Activated CD8-positive, alpha-beta memory T cell treated with anti-CD3 and anti-CD28 coated beads for 24 hours (primary cell): ENCODE measurements around the gene RHBDF2.

Experiments used
- DNase-seq: peaks from one replicate; pipeline ENCODE4 v3.0.0-alpha.2; 2020

The RHBDF2 gene

GRCh38 chr17:76452660-76453430 is 48.4 kb downstream of the RHBDF2 start, which contains the start of gene UBE2O:
TSS of gene UBE2O (minus strand) at chr17:76453152. CDS start at chr17:76453141, 11 bp downstream.
- DNase-seq, result peak; percentile 96

GRCh38 chr17:76452127-76452659 is 49.0 kb downstream of the RHBDF2 start:
- DNase-seq, result no peak

- no peak for DNase-seq
Measured at GRCh38 chr17:76451506-76451905, 49.7 kb downstream of the RHBDF2 start.

GRCh38 chr17:76449126-76449525 is 52.1 kb downstream of the RHBDF2 start:
- no peak for DNase-seq

GRCh38 chr17:76447931-76448652 is 53.1 kb downstream of the RHBDF2 start:
- DNase-seq, result no peak

- no peak for DNase-seq
Measured at GRCh38 chr17:76446449-76447231, 54.6 kb downstream of the RHBDF2 start.

GRCh38 chr17:76445697-76446448 is 55.4 kb downstream of the RHBDF2 start:
- DNase-seq, result no peak

GRCh38 chr17:76444518-76445311 is 56.5 kb downstream of the RHBDF2 start:
- no peak for DNase-seq

- no peak for DNase-seq
Measured at GRCh38 chr17:76442341-76443338, 58.6 kb downstream of the RHBDF2 start.

GRCh38 chr17:76441686-76442340 is 59.4 kb downstream of the RHBDF2 start:
- no peak for DNase-seq

- DNase-seq, result no peak
Measured at GRCh38 chr17:76440751-76441362, 60.4 kb downstream of the RHBDF2 start.

- no peak for DNase-seq
Measured at GRCh38 chr17:76439314-76439928, 61.8 kb downstream of the RHBDF2 start.

- no peak for DNase-seq
Measured at GRCh38 chr17:76438906-76439305, 62.3 kb downstream of the RHBDF2 start.

GRCh38 chr17:76437467-76438402 is 63.5 kb downstream of the RHBDF2 start:
- no peak for DNase-seq

GRCh38 chr17:76435751-76436150 is 65.5 kb downstream of the RHBDF2 start:
- DNase-seq, result no peak

- no peak for DNase-seq
Measured at GRCh38 chr17:76434870-76435269, 66.4 kb downstream of the RHBDF2 start.

- DNase-seq, result no peak
Measured at GRCh38 chr17:76433693-76434092, 67.5 kb downstream of the RHBDF2 start.
